ENCODE measurements around the gene KRTAP5-4.
"Not testable (repeated sequence)": the region's sequence is repeated elsewhere in the genome, so short reads cannot be mapped to it uniquely, and the experiment has no call there.

The KRTAP5-4 gene

GRCh38 chr11:1637628-1638027 is 15.7 kb upstream of the KRTAP5-4 start:
- no peak for DNase-seq (ENCODE audit: low spot score)

- DNase-seq (ENCODE audit: low spot score), result no peak
These were observed 14.5 kb upstream of the KRTAP5-4 start for GRCh38 chr11:1636291-1636950.

GRCh38 chr11:1633864-1634263 is 11.9 kb upstream of the KRTAP5-4 start:
- no peak for DNase-seq (ENCODE audit: low spot score)

- DNase-seq (ENCODE audit: low spot score), result no peak
These were observed 10.2 kb upstream of the KRTAP5-4 start for GRCh38 chr11:1632053-1632714.

GRCh38 chr11:1631066-1631568 is 9.2 kb upstream of the KRTAP5-4 start:
- no peak for DNase-seq (ENCODE audit: low spot score)

- no peak for DNase-seq (ENCODE audit: low spot score)
These were observed 8.3 kb upstream of the KRTAP5-4 start for GRCh38 chr11:1630271-1630670.

- no peak for DNase-seq (ENCODE audit: low spot score)
These were observed 7.6 kb upstream of the KRTAP5-4 start, which contains the start of gene KRTAP5-5 for GRCh38 chr11:1629326-1630185. Gene KRTAP5-5, plus strand, starts transcription at chr11:1629775. Its CDS starts 66 bp downstream, at chr11:1629841.

- DNase-seq (ENCODE audit: low spot score), result peak; percentile 52
These were observed 6.8 kb upstream of the KRTAP5-4 start for GRCh38 chr11:1628506-1629325.

GRCh38 chr11:1625541-1625940 is 3.6 kb upstream of the KRTAP5-4 start:
- DNase-seq (ENCODE audit: low spot score), result no peak

GRCh38 chr11:1624621-1625020 is 2.7 kb upstream of the KRTAP5-4 start:
- no peak for DNase-seq (ENCODE audit: low spot score)

- DNase-seq (ENCODE audit: low spot score), result no peak
These were observed 1.8 kb upstream of the KRTAP5-4 start for GRCh38 chr11:1623716-1624115.

- DNase-seq (ENCODE audit: low spot score), result no peak
These were observed 2.5 kb downstream of the KRTAP5-4 start for GRCh38 chr11:1619449-1619848.

- DNase-seq (ENCODE audit: low spot score), result no peak
These were observed 3.7 kb downstream of the KRTAP5-4 start for GRCh38 chr11:1618231-1618630.

- no peak for DNase-seq (ENCODE audit: low spot score)
These were observed 13.6 kb downstream of the KRTAP5-4 start, which contains the start of gene KRTAP5-3 for GRCh38 chr11:1608363-1608762. Gene KRTAP5-3, minus strand, starts transcription at chr11:1608463. Its CDS starts 78 bp downstream, at chr11:1608385.

GRCh38 chr11:1607901-1608300 is 14.0 kb downstream of the KRTAP5-4 start:
- DNase-seq (ENCODE audit: low spot score), result not testable (repeated sequence)

- DNase-seq (ENCODE audit: low spot score), result not testable (repeated sequence)
These were observed 14.6 kb downstream of the KRTAP5-4 start for GRCh38 chr11:1607156-1607845.

- DNase-seq (ENCODE audit: low spot score), result peak; percentile 54
These were observed 16.0 kb downstream of the KRTAP5-4 start for GRCh38 chr11:1605923-1606322.

- DNase-seq (ENCODE audit: low spot score), result no peak
These were observed 17.2 kb downstream of the KRTAP5-4 start for GRCh38 chr11:1604711-1605110.

- no peak for DNase-seq (ENCODE audit: low spot score)
These were observed 17.8 kb downstream of the KRTAP5-4 start for GRCh38 chr11:1604181-1604580.

GRCh38 chr11:1603629-1604028 is 18.3 kb downstream of the KRTAP5-4 start:
- no peak for DNase-seq (ENCODE audit: low spot score)

GRCh38 chr11:1601663-1602062 is 20.3 kb downstream of the KRTAP5-4 start:
- DNase-seq (ENCODE audit: low spot score), result not testable (repeated sequence)

All from activated CD4-positive, alpha-beta T cell treated with anti-CD3 and anti-CD28 coated beads, Interleukin-2, Interleukin-4, amounts not matched to agents 100 ng/mL and 50 ng/mL, durations not matched to agents 16 hours and 8 hours (primary cell).